GM23338 (cell line): ENCODE data around the gene CDKN1C. TPM values are rescaled to one million over a fixed set of nuclear protein-coding genes. Genes with fewer than 3 reads are reported as not detected.

Experiments
- ATAC-seq: fragments of 200-7000 bp; cut with Tn5 transposase; 3 replicates; pipeline ENCODE4 v1.9.1; 2020
- DNase-seq: peaks from one replicate; pipeline ENCODE4 v3.0.0-alpha.2; 2015; ENCODE audit warnings: low spot score
- H2AFZ ChIP-seq: fragments of 200-600 bp; sonication (generic); 2 replicates; pipeline ENCODE4 v1.8.0; 2016; ENCODE audit warnings: antibody characterized with exemption, mild to moderate bottlenecking, moderate library complexity
- H3F3A ChIP-seq: fragments of 200-600 bp; sonication (generic); replicated peaks from 2 replicates; pipeline ENCODE4 v1.8.0; 2017; ENCODE audit warnings: antibody characterized with exemption, mixed run types, low read depth
- H3K27ac ChIP-seq: fragments of 200-600 bp; sonication (generic); 2 replicates; pipeline ENCODE4 v1.6.1; 2016; ENCODE audit warnings: low read depth
- H3K27me3 ChIP-seq: fragments of 200-600 bp; sonication (generic); 2 replicates; pipeline ENCODE4 v1.8.0; 2016; ENCODE audit warnings: mild to moderate bottlenecking, mixed run types, moderate library complexity; ENCODE audit not compliant: insufficient read depth
- H3K36me3 ChIP-seq: fragments of 200-600 bp; sonication (generic); 2 replicates; pipeline ENCODE4 v1.8.0; 2016; ENCODE audit warnings: mild to moderate bottlenecking; ENCODE audit not compliant: insufficient read depth
- H3K4me1 ChIP-seq: fragments of 200-600 bp; sonication (generic); 2 replicates; pipeline ENCODE4 v1.8.0; 2016; ENCODE audit warnings: mild to moderate bottlenecking, moderate library complexity; ENCODE audit not compliant: insufficient read depth
- H3K4me2 ChIP-seq: fragments of 200-600 bp; sonication (generic); 2 replicates; pipeline ENCODE4 v1.7.1; 2017; ENCODE audit warnings: mixed run types
- H3K4me3 ChIP-seq: fragments of 200-600 bp; sonication (generic); 2 replicates; pipeline ENCODE4 v1.6.1; 2016; ENCODE audit warnings: mixed run types
- H3K79me2 ChIP-seq: fragments of 200-600 bp; sonication (generic); replicated peaks from 2 replicates; pipeline ENCODE4 v1.8.0; 2017; ENCODE audit warnings: mild to moderate bottlenecking; ENCODE audit not compliant: insufficient read depth
- H3K9me2 ChIP-seq: fragments of 200-600 bp; sonication (generic); 2 replicates; pipeline ENCODE4 v1.8.0; 2017; ENCODE audit not compliant: insufficient read depth
- H4K20me1 ChIP-seq: fragments of 200-600 bp; sonication (generic); replicated peaks from 2 replicates; pipeline ENCODE4 v1.8.0; 2017; ENCODE audit warnings: mild to moderate bottlenecking; ENCODE audit not compliant: insufficient read depth
- H3K27ac Mint-ChIP-seq: 2 replicates; pipeline ENCODE4 v1.8.0; 2020; ENCODE audit warnings: inconsistent platforms, mild to moderate bottlenecking, moderate library complexity, mixed read lengths
- H3K27me3 Mint-ChIP-seq: 3 replicates; pipeline ENCODE4 v1.8.0; 2022; ENCODE audit warnings: low read depth, mild to moderate bottlenecking, moderate library complexity, mixed read lengths, inconsistent platforms; ENCODE audit not compliant: insufficient read depth, poor library complexity
- H3K36me3 Mint-ChIP-seq: 3 replicates; pipeline ENCODE4 v1.8.0; 2021; ENCODE audit warnings: low read depth, mild to moderate bottlenecking, inconsistent platforms, moderate library complexity, mixed read lengths
- H3K4me1 Mint-ChIP-seq: 3 replicates; pipeline ENCODE4 v1.8.0; 2020; ENCODE audit warnings: mild to moderate bottlenecking, inconsistent platforms, mixed read lengths
- H3K4me3 Mint-ChIP-seq: 3 replicates; pipeline ENCODE4 v1.8.0; 2021; ENCODE audit warnings: moderate library complexity, mild to moderate bottlenecking, inconsistent platforms, mixed read lengths
- H3K9me3 Mint-ChIP-seq: 3 replicates; pipeline ENCODE4 v1.8.0; 2020; ENCODE audit warnings: moderate library complexity, mild to moderate bottlenecking, inconsistent platforms, mixed read lengths
- EZH2phosphoT487 ChIP-seq: fragments of 200-600 bp; sonication (generic); IDR thresholded peaks from one replicate; pipeline ENCODE4 v1.8.1; 2018; ENCODE audit warnings: antibody characterized with exemption; ENCODE audit not compliant: unreplicated experiment
- JUNB ChIP-seq: IDR thresholded peaks from one replicate; pipeline ENCODE4 v1.6.1; 2016; ENCODE audit warnings: antibody characterized with exemption; ENCODE audit not compliant: unreplicated experiment
- POLR2AphosphoS5 ChIP-seq: IDR thresholded peaks from 2 replicates; pipeline ENCODE4 v1.6.1; 2016; ENCODE audit warnings: antibody characterized with exemption, low read depth
- REST ChIP-seq: IDR thresholded peaks from one replicate; pipeline ENCODE4 v1.6.1; 2018; ENCODE audit warnings: antibody characterized with exemption; ENCODE audit not compliant: unreplicated experiment
- polyA plus RNA-seq: library from polyadenylated mRNA; unstranded; fragments of >200 nt; fragmentation: Nextera tagmentation; extraction: Ambion mirVana; gene quantifications from 2 replicates; pipeline ENCODE4 v1.2.1, GENCODE V29; 2016
- total RNA-seq: library from RNA; depleted of rRNA; stranded (reverse); fragments of >200 nt; shearing (Covaris generic); gene quantifications from 2 replicates; pipeline ENCODE4 v1.2.3, GENCODE V29; 2014

CDKN1C gene
- total and polyA plus RNA-seq, 2 experiments from 2014 or later: 19.3 to 23.5 TPM

GRCh38 chr11:2902784-2903671 lies 17.5 kb upstream of the CDKN1C start:
- H3K27me3 Mint-ChIP-seq: peaks cover 42% of the 10 kb centered on the region
- peak; percentile 50 for DNase-seq

GRCh38 chr11:2901854-2902783 lies 16.5 kb upstream of the CDKN1C start:
- no peaks in the 10 kb centered on the region for H3K79me2 ChIP-seq
- no peak overlapping the region for H3K27ac Mint-ChIP-seq
- peak; percentile 90 for ATAC-seq
- H3K4me1 ChIP-seq: peaks cover 5% of the 10 kb centered on the region; the same call in 1 of the 2 replicates
- H3K27ac ChIP-seq: no peak overlapping the region
- H3K4me3 ChIP-seq: peak overlapping the region; percentile 72
- H3K36me3 ChIP-seq: no peaks in the 10 kb centered on the region
- H3K4me2 ChIP-seq: peak overlapping the region; percentile 92
- peaks cover 13% of the 10 kb centered on the region for H3K36me3 Mint-ChIP-seq
- H3K27me3 Mint-ChIP-seq: peaks cover 41% of the 10 kb centered on the region
- TF ChIP-seq POLR2AphosphoS5 (peak; percentile 71), JUNB (no peak), EZH2phosphoT487 (no peak)
- peaks cover 4% of the 10 kb centered on the region; the same call in 1 of the 2 replicates for H3K27me3 ChIP-seq
- H3F3A ChIP-seq: no peaks in the 10 kb centered on the region
- H3K9me3 Mint-ChIP-seq: peaks cover 14% of the 10 kb centered on the region; the same call in 2 of the 3 replicates
- DNase-seq: peak; percentile 99
- no peaks in the 10 kb centered on the region for H3K9me2 ChIP-seq
- H2AFZ ChIP-seq: peak overlapping the region; percentile 85
- H3K4me3 Mint-ChIP-seq: peak overlapping the region; percentile 69
- peaks cover 19% of the 10 kb centered on the region for H3K4me1 Mint-ChIP-seq
- H4K20me1 ChIP-seq: no peaks in the 10 kb centered on the region; the same call in 1 of the 2 replicates

More at GRCh38 chr11:2902784-2903671, 17.5 kb upstream of the CDKN1C start:
- Mint-ChIP-seq H3K9me3 (peaks cover 14% of the 10 kb centered on the region; the same call in 2 of the 3 replicates), H3K4me3 (peak overlapping the region; percentile 69), H3K4me1 (peaks cover 19% of the 10 kb centered on the region), H3K36me3 (peaks cover 16% of the 10 kb centered on the region), H3K27ac (no peak overlapping the region)
- H3K36me3 ChIP-seq: no peaks in the 10 kb centered on the region
- H3K4me1 ChIP-seq: peaks cover 5% of the 10 kb centered on the region; the same call in 1 of the 2 replicates
- H4K20me1 ChIP-seq: no peaks in the 10 kb centered on the region; the same call in 1 of the 2 replicates
- peak overlapping the region; percentile 92 for H3K4me2 ChIP-seq
- no peaks in the 10 kb centered on the region for H3K9me2 ChIP-seq
- ATAC-seq: peak; percentile 20
- no peak overlapping the region for H3K27ac ChIP-seq
- H2AFZ ChIP-seq: no peak overlapping the region
- peaks cover 4% of the 10 kb centered on the region; the same call in 1 of the 2 replicates for H3K27me3 ChIP-seq
- H3F3A ChIP-seq: no peaks in the 10 kb centered on the region
- H3K79me2 ChIP-seq: no peaks in the 10 kb centered on the region
- TF ChIP-seq REST: no peak
- peak overlapping the region; percentile 72 for H3K4me3 ChIP-seq
